ENCODE measurements around the gene HCCS. TPM values are rescaled to one million over a fixed set of nuclear protein-coding genes. Genes with fewer than 3 reads are reported as not detected.
"Not testable (repeated sequence)": the region's sequence is repeated elsewhere in the genome, so short reads cannot be mapped to it uniquely, and the experiment has no call there.

Gene HCCS
- total and polyA plus RNA-seq, 9 donors = 6.0 to 28.2 (median 14.2) TPM

- no peaks in the 10 kb centered on the region for H3K27me3 ChIP-seq
- DNase-seq = no peak
- H3K4me1 ChIP-seq (ENCODE audit: insufficient read depth) = no peaks in the 10 kb centered on the region
- H3K36me3 ChIP-seq = no peaks in the 10 kb centered on the region
- H3K27ac ChIP-seq = no peak overlapping the region
- intact Hi-C loops (cut with DNase I) = no loop called here
- H3K4me3 ChIP-seq = no peak overlapping the region
- WGBS, 3 donors = 63 to 66% (median 64%) methylated on average over 8 of the region's 8 CpGs
- TF ChIP-seq EP300 (IDR thresholded peaks at IDR 0.05) (no peak), POLR2A (IDR thresholded peaks at IDR 0.05) (no peak), CTCF (IDR thresholded peaks at IDR 0.05) (no peak)
- no peaks in the 10 kb centered on the region for H3K9me3 ChIP-seq
Observed at GRCh38 chrX:11119313-11119943, 8.3 kb downstream of the HCCS start.

GRCh38 chrX:11123087-11123486 is 12.0 kb downstream of the HCCS start:
- H3K4me1 ChIP-seq (ENCODE audit: insufficient read depth); H3K36me3 ChIP-seq; intact Hi-C loops (cut with DNase I); H3K27me3 ChIP-seq; H3K4me3 ChIP-seq; H3K9me3 ChIP-seq; H3K27ac ChIP-seq; DNase-seq: not testable (repeated sequence)
- WGBS, 3 donors = 73 to 84% (median 84%) methylated on average over 6 of the region's 6 CpGs

- 48 to 56% (median 53%) methylated on average over 2 of the region's 2 CpGs for WGBS, 3 donors
- no peaks in the 10 kb centered on the region for H3K36me3 ChIP-seq
- no peak overlapping the region for H3K4me3 ChIP-seq
- intact Hi-C loops (cut with DNase I) = no loop called here
- TF ChIP-seq EP300 (IDR thresholded peaks at IDR 0.05) (no peak), POLR2A (IDR thresholded peaks at IDR 0.05) (no peak), CTCF (IDR thresholded peaks at IDR 0.05) (no peak)
- no peaks in the 10 kb centered on the region for H3K27me3 ChIP-seq
- no peak overlapping the region for H3K27ac ChIP-seq
- no peaks in the 10 kb centered on the region for H3K4me1 ChIP-seq (ENCODE audit: insufficient read depth)
- DNase-seq = no peak
- no peaks in the 10 kb centered on the region for H3K9me3 ChIP-seq
Observed at GRCh38 chrX:11124112-11124511, 13.0 kb downstream of the HCCS start.

- no peak for TF ChIP-seq EP300 (IDR thresholded peaks at IDR 0.05)
- no peak for TF ChIP-seq CTCF (IDR thresholded peaks at IDR 0.05)
- TF ChIP-seq POLR2A (IDR thresholded peaks at IDR 0.05) = no peak
- 70 to 79% (median 70%) methylated on average over 5 of the region's 5 CpGs for WGBS, 3 donors
- Histone ChIP-seq H3K4me3 (no peak overlapping the region), H3K9me3 (no peaks in the 10 kb centered on the region), H3K4me1 (ENCODE audit: insufficient read depth) (no peaks in the 10 kb centered on the region), H3K36me3 (no peaks in the 10 kb centered on the region), H3K27ac (no peak overlapping the region), H3K27me3 (no peaks in the 10 kb centered on the region)
- intact Hi-C loops (cut with DNase I) = no loop called here
- no peak for DNase-seq
Observed at GRCh38 chrX:11125060-11125459, 13.9 kb downstream of the HCCS start.

- Histone ChIP-seq H3K9me3 (no peaks in the 10 kb centered on the region), H3K4me3 (no peak overlapping the region), H3K4me1 (ENCODE audit: insufficient read depth) (no peaks in the 10 kb centered on the region), H3K27me3 (no peaks in the 10 kb centered on the region), H3K27ac (no peak overlapping the region), H3K36me3 (no peaks in the 10 kb centered on the region)
- TF ChIP-seq POLR2A (IDR thresholded peaks at IDR 0.05) = no peak
- no peak for TF ChIP-seq CTCF (IDR thresholded peaks at IDR 0.05)
- TF ChIP-seq EP300 (IDR thresholded peaks at IDR 0.05) = no peak
- WGBS, 3 donors = 50 to 56% (median 51%) methylated on average over 5 of the region's 5 CpGs
- intact Hi-C loops (cut with DNase I) = loop anchor here in 2 of 4 donors (10.0 kb wide), 2 partner anchors 645 to 945 kb away; no protein-coding TSS in a partner anchor
- DNase-seq = no peak
Observed at GRCh38 chrX:11129534-11130105, 18.5 kb downstream of the HCCS start.

Measured in ovary (tissue), 9 donors.